IPS DF 19.7 (cell line): ENCODE data around the gene MARK3.
"Not testable (repeated sequence)": the region's sequence is repeated elsewhere in the genome, so short reads cannot be mapped to it uniquely, and the experiment has no call there.

Source experiments
- DNase-seq: peaks from one replicate; pipeline ENCODE4 v3.0.0-alpha.2; 2013; ENCODE audit warnings: low read depth, low spot score

Gene MARK3

GRCh38 chr14:103524002-103524935 lies 139.1 kb downstream of the MARK3 start:
- DNase-seq = no peak

GRCh38 chr14:103525430-103526246 lies 140.4 kb downstream of the MARK3 start:
- not testable (repeated sequence) for DNase-seq

- DNase-seq = no peak
Measured at GRCh38 chr14:103526247-103526913, 141.2 kb downstream of the MARK3 start.

GRCh38 chr14:103526914-103527248 lies 141.7 kb downstream of the MARK3 start:
- DNase-seq = no peak

- no peak for DNase-seq
Measured at GRCh38 chr14:103527408-103528145, 142.4 kb downstream of the MARK3 start.

- no peak for DNase-seq
Measured at GRCh38 chr14:103528146-103528586, 143.0 kb downstream of the MARK3 start.

- no peak for DNase-seq
Measured at GRCh38 chr14:103528587-103529382, 143.6 kb downstream of the MARK3 start, which contains the start of gene TRMT61A. Gene TRMT61A (plus strand): TSS chr14:103529196. CDS start chr14:103529979, 783 bp downstream.

- DNase-seq = no peak
Measured at GRCh38 chr14:103529383-103530365, 144.5 kb downstream of the MARK3 start.

- DNase-seq = no peak
Measured at GRCh38 chr14:103530390-103530789, 145.2 kb downstream of the MARK3 start.

- no peak for DNase-seq
Measured at GRCh38 chr14:103530831-103531230, 145.6 kb downstream of the MARK3 start.

- no peak for DNase-seq
Measured at GRCh38 chr14:103531421-103532215, 146.4 kb downstream of the MARK3 start.

GRCh38 chr14:103532216-103533136 lies 147.3 kb downstream of the MARK3 start:
- no peak for DNase-seq

- no peak for DNase-seq
Measured at GRCh38 chr14:103533137-103533998, 148.2 kb downstream of the MARK3 start.

- DNase-seq = no peak
Measured at GRCh38 chr14:103533999-103534575, 148.9 kb downstream of the MARK3 start.

GRCh38 chr14:103534576-103535061 lies 149.4 kb downstream of the MARK3 start:
- no peak for DNase-seq
